Measurements from ENCODE around the gene AACS. TPM values are rescaled to one million over a fixed set of nuclear protein-coding genes. Genes with fewer than 3 reads are reported as not detected.

Gene AACS
- total and polyA plus RNA-seq, 8 donors: 15.0 to 56.5 (median 25.1) TPM

DNA sequence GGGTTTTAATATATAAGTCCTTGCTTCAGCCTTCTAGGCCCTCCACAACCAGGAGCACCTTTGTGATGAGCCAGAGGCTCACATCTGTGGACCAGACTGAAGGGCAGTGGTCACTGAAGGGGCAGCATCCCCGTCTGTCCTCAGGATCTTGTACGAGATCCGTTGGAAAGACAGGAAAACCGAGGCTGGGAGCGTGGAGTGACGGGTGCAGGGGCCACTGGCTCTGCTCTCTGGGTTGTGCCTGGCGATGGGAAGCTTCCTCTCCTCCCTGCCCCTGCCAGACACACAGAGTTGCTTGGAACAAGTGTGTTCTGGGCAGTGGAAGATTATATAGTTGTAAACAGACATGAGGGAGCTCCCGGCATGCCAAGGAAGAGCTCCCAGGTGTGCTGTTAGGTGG lies 48.0 kb downstream of the AACS start:
- Histone ChIP-seq H3K27me3 (no peaks in the 10 kb centered on the region), H3K36me3 (peaks cover 32 to 92% (median 82%) of the 10 kb centered on the region in 4 donors), H3K4me1 (peaks cover 0 to 6% (median 0%) of the 10 kb centered on the region in 4 donors), H3K4me3 (no peak overlapping the region), H3K27ac (no peak overlapping the region), H3K9me3 (no peaks in the 10 kb centered on the region)
- intact Hi-C loops (cut with DNase I; ENCODE audit: low total_unique reads): no loop called here
- 92 to 96% (median 95%) methylated on average over 8 of the region's 8 CpGs for WGBS, 5 donors
- DNase-seq: no peak
- no peak for TF ChIP-seq POLR2AphosphoS5 (IDR thresholded peaks at IDR 0.05)
- TF ChIP-seq, protein P1, sequence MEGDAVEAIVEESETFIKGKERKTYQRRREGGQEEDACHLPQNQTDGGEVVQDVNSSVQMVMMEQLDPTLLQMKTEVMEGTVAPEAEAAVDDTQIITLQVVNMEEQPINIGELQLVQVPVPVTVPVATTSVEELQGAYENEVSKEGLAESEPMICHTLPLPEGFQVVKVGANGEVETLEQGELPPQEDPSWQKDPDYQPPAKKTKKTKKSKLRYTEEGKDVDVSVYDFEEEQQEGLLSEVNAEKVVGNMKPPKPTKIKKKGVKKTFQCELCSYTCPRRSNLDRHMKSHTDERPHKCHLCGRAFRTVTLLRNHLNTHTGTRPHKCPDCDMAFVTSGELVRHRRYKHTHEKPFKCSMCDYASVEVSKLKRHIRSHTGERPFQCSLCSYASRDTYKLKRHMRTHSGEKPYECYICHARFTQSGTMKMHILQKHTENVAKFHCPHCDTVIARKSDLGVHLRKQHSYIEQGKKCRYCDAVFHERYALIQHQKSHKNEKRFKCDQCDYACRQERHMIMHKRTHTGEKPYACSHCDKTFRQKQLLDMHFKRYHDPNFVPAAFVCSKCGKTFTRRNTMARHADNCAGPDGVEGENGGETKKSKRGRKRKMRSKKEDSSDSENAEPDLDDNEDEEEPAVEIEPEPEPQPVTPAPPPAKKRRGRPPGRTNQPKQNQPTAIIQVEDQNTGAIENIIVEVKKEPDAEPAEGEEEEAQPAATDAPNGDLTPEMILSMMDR (IDR thresholded peaks at IDR 0.05): no peak
- no peak for TF ChIP-seq POLR2A (IDR thresholded peaks at IDR 0.05)
- TF ChIP-seq EP300 (IDR thresholded peaks at IDR 0.05): no peak

DNA sequence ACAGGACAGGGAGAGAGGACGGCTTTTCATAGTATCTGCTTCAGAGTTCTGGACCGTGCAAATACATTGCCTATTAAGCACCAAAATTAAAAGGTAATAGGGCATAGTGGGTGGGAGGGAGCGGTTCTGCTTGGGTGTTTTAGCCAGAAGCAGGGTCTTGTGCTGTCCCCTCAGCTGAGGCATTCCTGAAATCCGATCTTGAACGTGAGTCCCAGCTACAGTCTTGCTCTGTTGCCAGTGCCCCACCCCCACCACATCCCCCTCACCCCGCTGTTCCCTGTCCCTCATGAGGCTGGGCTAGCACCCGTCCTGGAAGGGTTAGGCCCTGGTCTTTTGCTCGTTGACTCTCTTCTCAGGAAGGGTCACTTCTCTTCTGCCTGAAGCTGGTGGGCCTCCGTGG lies 48.6 kb downstream of the AACS start:
- TF ChIP-seq EP300 (IDR thresholded peaks at IDR 0.05): no peak
- TF ChIP-seq, protein P1 (IDR thresholded peaks at IDR 0.05): no peak
- no peak for TF ChIP-seq POLR2AphosphoS5 (IDR thresholded peaks at IDR 0.05)
- no peak for TF ChIP-seq POLR2A (IDR thresholded peaks at IDR 0.05)
- H3K27ac ChIP-seq: no peak overlapping the region
- intact Hi-C loops (cut with DNase I; ENCODE audit: low total_unique reads): no loop called here
- no peak overlapping the region for H3K4me3 ChIP-seq
- no peaks in the 10 kb centered on the region for H3K27me3 ChIP-seq
- H3K9me3 ChIP-seq: no peaks in the 10 kb centered on the region
- peaks cover 0 to 6% (median 0%) of the 10 kb centered on the region in 4 donors for H3K4me1 ChIP-seq
- 81 to 91% (median 84%) methylated on average over 8 to 9 of the region's 9 CpGs for WGBS, 5 donors
- peaks cover 30 to 92% (median 82%) of the 10 kb centered on the region in 4 donors for H3K36me3 ChIP-seq
- DNase-seq: no peak

DNA sequence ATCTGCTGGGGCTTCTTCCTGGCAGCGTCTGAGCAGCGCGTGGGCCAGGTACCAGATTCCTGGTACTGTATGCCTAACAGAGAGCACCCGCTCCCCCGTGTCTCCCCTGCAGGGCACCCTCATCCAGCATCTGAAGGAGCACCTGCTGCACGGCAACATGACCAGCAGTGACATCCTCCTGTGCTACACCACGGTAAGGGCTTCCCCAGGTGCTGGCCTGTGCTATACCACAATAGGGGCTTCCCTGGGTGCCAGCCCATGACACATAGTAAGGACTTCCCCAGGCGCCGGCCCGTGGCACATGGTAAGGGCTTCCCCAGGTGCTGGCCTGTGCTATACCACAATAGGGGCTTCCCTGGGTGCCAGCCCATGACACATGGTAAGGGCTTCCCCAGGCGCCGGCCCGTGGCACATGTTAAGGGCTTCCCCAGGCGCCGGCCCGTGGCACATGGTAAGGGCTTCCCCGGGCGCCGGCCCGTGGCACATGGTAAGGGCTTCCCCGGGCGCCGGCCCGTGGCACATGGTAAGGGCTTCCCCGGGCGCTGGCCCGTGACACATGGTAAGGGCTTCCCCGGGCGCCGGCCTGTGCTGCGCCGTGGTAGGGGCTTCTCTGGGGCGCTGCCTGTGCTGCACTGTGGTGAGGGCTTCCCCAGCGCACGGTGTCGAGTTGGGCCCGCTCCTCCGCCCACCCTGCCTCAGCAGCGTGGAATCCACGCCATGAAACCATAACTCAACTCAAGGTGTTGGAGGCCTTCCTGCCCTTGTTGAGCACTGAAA lies 49.3 kb downstream of the AACS start:
- peaks cover 0 to 6% (median 0%) of the 10 kb centered on the region in 4 donors for H3K4me1 ChIP-seq
- intact Hi-C loops (cut with DNase I; ENCODE audit: low total_unique reads): no loop called here
- no peaks in the 10 kb centered on the region for H3K27me3 ChIP-seq
- DNase-seq: no peak
- TF ChIP-seq, protein P1 (IDR thresholded peaks at IDR 0.05): no peak
- TF ChIP-seq POLR2A (IDR thresholded peaks at IDR 0.05) (no peak), POLR2AphosphoS5 (IDR thresholded peaks at IDR 0.05) (no peak), EP300 (IDR thresholded peaks at IDR 0.05) (no peak)
- no peak overlapping the region for H3K27ac ChIP-seq
- peaks cover 22 to 92% (median 82%) of the 10 kb centered on the region in 4 donors for H3K36me3 ChIP-seq
- H3K4me3 ChIP-seq: no peak overlapping the region
- 94 to 97% (median 94%) methylated on average over 34 to 40 of the region's 40 CpGs for WGBS, 5 donors
- H3K9me3 ChIP-seq: no peaks in the 10 kb centered on the region

DNA sequence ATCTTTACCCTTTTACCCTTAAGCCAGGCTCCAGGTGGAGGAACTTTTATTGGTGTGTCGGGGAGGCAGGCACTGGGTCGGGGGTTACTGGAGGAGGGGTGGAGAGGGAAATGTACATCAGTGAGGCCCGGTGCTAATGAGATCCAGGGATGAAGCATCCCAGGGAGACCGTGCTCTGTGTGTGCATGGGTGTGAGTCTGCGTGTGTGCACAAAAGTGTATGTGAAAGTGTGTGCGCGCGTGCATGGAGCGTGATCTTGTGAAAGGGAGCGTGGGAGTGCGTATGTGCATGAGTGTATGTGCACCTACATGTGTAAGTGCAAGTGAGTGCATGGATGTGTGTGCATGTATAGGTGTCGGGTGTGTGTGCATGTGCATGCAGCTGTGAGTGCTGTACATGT lies 55.3 kb downstream of the AACS start:
- Histone ChIP-seq H3K27ac (no peak overlapping the region), H3K36me3 (peaks cover 2 to 86% (median 61%) of the 10 kb centered on the region in 4 donors), H3K9me3 (no peaks in the 10 kb centered on the region), H3K4me1 (peaks cover 0 to 11% (median 7%) of the 10 kb centered on the region in 4 donors), H3K27me3 (no peaks in the 10 kb centered on the region), H3K4me3 (no peak overlapping the region)
- DNase-seq: no peak
- WGBS, 5 donors: 89 to 93% (median 90%) methylated on average over 12 of the region's 12 CpGs
- TF ChIP-seq POLR2AphosphoS5 (IDR thresholded peaks at IDR 0.05) (no peak), POLR2A (IDR thresholded peaks at IDR 0.05) (no peak), EP300 (IDR thresholded peaks at IDR 0.05) (no peak)
- TF ChIP-seq, protein P1 (IDR thresholded peaks at IDR 0.05): no peak
- intact Hi-C loops (cut with DNase I; ENCODE audit: low total_unique reads): no loop called here
